Stomach (tissue), 4 donors: ENCODE data around the gene DIAPH3.

Experiments
- CTCF ChIP-seq, 7 experiments: fragments of 450-650 bp in 4 of 7; fragments of 200-600 bp in 3 of 7; sonication (generic) in 3 of 7; IDR thresholded peaks; one replicate each; pipeline ENCODE4 v1.5.1; 2016 to 2019; ENCODE audit warnings: antibody characterized with exemption in 7 of 7, control low read depth in 2 of 7, mild to moderate bottlenecking in 1 of 7
- POLR2A ChIP-seq, 4 donors: fragments of 450-650 bp; IDR thresholded peaks; one replicate each; pipeline ENCODE4 v1.6.1; 2016; ENCODE audit warnings: antibody characterized with exemption in 4 of 4, control low read depth in 2 of 4, mild to moderate bottlenecking in 1 of 4, moderate library complexity in 1 of 4

GRCh38 chr13:59631271-59631670, 532.5 kb downstream of the DIAPH3 start:
- TF ChIP-seq CTCF (IDR thresholded peaks at IDR 0.05) (no peak), POLR2A (IDR thresholded peaks at IDR 0.05) (no peak)
